Retina (tissue), 1 donor: ENCODE measurements around the gene ADAM23.

ENCODE experiments used
- DNase-seq: peaks from one replicate; pipeline ENCODE4 v3.0.0-alpha.2; 2016

Gene ADAM23

DNA sequence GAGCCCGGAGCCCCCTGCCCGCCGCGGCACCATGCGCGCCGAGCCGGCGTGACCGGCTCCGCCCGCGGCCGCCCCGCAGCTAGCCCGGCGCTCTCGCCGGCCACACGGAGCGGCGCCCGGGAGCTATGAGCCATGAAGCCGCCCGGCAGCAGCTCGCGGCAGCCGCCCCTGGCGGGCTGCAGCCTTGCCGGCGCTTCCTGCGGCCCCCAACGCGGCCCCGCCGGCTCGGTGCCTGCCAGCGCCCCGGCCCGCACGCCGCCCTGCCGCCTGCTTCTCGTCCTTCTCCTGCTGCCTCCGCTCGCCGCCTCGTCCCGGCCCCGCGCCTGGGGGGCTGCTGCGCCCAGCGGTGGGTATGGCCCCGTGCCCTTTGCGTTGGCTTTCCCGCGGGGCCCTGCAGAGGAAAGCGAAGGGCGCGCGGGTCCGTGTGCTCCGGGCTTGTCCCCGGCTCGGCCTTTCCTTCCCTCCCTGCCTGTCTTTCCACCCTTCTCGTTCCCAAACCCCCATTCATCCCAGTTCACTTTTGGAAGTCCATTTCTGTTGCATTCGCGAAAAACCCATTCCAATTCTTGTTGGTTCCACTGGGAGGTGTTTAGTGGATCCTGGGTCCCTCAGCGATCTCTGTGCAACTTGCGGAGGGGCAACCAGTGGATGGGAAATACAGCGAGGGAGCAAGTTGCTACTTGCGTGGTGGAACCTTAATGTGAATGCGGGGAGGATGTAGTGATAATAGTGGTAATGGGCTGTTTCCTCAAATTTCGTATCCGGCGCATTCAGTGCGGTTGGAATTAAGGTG lies 599 bp downstream of the ADAM23 start:
- peak; percentile 79 for DNase-seq

- DNase-seq: no peak
Observed at GRCh38 chr2:206445948-206446347, 2.6 kb downstream of the ADAM23 start.

DNA sequence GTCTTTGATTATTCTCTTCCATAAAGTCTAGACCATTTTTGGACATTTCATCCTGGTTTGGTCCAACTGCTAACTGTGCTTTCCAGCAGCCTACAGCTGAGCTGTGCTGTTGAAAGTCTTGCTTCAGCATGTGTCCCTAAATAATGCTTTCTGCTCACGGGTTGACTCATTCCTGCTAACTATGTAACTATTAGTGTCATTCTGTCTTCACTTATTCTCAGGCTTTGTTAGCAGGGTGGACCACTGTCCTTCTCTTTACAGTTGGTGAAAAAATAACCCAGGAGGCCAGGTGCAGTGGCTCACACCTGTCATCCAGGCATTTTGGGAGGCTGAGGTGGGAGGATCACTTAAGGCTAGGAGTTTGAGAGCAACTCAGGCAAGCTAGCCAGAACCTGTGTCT lies 8.9 kb downstream of the ADAM23 start:
- no peak for DNase-seq

DNA sequence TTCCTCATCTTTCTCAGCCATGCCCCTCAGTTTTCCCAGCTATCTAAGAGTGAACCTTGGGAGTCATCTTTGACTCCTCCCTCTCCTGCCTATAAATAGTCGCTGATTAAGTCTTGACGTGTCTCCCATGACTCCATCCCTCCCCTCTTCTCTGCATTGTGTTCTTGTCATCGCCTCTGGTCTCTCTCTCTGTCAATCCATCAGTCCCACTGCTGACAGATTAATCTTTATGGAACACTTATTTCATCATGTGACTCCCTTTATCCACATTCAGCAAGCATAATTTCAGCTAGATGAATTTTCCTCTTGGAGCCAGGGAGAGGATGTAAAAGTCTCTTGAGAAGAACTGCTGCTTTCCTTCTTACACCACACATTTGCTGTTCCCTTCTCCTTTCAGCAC lies 9.4 kb downstream of the ADAM23 start:
- DNase-seq: no peak

GRCh38 chr2:206456078-206456754 lies 12.9 kb downstream of the ADAM23 start:
- DNase-seq: no peak

DNA sequence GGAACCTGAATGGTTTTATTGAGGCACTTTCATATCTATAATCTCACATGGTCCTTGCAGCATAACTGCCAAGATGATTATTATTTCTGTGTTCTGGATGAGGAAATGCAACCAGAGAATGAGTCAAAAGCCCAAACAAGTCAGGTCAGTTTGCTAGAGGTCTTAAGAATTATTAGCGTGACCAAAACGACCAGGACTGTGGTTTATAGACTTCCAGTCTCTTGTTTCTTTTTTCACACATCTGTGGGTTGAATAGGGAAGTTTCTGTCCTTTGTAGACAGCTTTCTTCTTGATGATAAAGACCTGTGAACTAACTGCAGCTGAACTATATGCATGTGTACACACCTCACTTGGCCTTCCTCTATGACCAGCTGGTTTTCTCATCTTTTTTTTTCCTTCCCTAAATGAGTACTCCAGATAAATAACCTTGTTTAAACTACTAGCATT lies 13.9 kb downstream of the ADAM23 start:
- no peak for DNase-seq

- no peak for DNase-seq
Observed at GRCh38 chr2:206462240-206462854, 19.0 kb downstream of the ADAM23 start.

- no peak for DNase-seq
Observed at GRCh38 chr2:206463685-206464084, 20.4 kb downstream of the ADAM23 start.

DNA sequence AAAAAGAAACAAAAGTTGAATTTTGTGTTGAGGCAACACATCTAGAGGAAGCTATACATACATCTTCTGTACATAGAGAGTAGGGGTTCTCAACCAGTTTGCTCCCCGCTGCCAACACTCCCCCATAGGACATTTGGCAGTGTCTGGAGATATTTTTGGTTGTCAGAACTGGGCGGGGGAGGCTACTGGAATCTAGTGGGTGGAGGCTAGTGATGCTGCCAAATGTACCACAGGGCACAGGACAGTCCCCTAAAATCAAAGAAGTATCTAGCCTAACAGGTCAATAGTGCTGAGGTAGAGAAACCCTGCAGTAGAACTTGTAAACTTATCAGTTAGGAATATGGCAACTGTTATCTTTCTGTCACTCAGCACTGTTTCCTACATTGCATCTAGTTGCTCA lies 21.3 kb downstream of the ADAM23 start:
- DNase-seq: no peak

GRCh38 chr2:206471524-206472062 lies 28.3 kb downstream of the ADAM23 start:
- no peak for DNase-seq

DNA sequence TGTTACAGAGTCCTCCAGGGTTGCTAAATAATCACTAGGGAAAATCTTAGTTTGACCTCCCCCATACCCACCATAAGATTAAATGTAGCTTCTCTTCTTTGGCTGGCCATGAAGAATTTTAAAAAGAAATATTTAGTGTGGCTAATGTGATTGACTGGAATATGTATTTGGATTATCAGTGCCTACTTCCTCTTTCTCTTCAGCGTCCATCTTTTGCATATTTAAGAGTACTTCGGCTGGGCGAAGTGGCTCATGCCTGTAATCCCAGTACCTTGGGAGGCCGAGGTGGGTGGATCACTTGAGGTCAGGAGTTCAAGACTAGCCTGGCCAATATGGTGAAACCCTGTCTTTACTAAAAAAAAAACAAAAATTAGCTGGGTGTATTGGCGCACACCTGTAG lies 28.8 kb downstream of the ADAM23 start:
- no peak for DNase-seq

DNA sequence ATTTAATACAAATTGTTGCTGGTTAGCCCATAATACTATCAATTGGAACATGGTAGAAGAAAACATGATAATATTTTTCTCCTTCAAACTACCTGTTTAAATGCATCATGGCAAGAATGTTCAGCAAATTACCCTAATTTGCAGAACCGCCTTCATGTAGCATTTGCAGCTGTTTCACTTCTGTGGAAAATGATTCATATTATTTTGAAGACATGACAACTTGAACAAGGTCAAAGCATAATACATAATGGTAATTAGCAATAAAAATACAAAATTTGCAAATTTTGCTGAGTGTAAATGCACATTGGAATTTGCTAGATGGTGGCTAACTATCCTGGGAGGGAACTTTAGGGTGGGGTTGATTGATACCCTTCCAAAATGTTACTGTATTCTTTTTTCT lies 30.8 kb downstream of the ADAM23 start:
- no peak for DNase-seq

DNA sequence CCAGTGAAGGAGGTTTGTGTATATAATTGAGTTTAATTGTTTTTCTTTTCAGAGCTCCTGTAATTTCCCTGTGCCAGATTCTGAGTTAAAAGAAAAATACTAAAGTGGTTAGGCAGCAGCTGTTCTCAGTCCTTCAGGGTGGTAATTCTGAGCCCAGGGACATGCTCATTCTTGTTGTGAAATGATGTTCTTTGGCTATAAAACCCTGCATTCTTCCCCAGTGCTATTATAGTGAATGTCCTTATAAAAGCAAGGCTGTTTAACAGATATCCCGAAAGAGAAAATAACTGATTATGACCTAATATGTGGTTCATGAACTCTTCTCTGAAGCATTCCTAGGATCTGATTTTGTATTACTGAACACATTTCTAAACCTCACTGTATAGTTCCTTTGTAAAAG lies 34.0 kb downstream of the ADAM23 start:
- no peak for DNase-seq

- DNase-seq: no peak
Observed at GRCh38 chr2:206478340-206478739, 35.0 kb downstream of the ADAM23 start.

DNA sequence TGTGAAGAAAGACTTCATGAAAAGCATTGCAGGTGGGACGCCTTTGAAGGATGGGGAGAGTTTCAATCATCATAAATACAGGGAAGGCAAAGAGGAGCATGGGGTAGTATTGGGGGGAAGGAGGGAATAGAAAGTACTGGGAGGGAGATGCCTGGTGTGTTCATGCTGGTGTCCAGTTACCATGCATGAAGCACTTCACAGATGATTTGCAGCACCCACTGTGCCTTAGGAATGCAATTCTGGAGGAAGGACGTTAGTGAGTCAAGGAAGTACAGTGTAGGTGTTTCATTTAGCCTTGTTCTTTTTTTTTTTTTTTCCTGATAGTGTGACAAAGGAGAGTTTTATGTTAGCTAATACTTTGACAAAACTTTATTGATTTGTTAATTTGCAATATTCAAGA lies 36.8 kb downstream of the ADAM23 start:
- no peak for DNase-seq

DNA sequence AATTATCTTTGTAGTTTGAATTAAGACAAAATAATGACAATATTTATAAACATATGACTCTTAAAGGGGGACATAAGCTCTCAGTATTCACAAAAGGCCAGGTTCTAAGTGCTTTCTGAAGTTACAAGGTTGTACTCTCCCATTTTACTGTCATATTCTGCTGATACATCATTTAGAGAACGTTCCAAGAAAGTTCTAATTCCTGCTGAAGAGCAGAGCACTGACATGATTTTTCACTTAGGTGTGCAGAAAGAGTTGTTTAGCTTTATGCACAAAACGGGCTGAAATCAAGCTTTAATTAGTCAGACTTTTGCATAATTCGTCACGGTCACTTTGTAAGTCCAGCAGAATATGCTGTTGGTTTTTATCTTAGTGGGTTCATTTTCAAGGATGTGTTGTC lies 37.3 kb downstream of the ADAM23 start:
- no peak for DNase-seq

GRCh38 chr2:206481056-206481455 lies 37.7 kb downstream of the ADAM23 start:
- DNase-seq: no peak

GRCh38 chr2:206482123-206482522 lies 38.8 kb downstream of the ADAM23 start:
- no peak for DNase-seq

GRCh38 chr2:206482633-206483032 lies 39.3 kb downstream of the ADAM23 start:
- DNase-seq: no peak

DNA sequence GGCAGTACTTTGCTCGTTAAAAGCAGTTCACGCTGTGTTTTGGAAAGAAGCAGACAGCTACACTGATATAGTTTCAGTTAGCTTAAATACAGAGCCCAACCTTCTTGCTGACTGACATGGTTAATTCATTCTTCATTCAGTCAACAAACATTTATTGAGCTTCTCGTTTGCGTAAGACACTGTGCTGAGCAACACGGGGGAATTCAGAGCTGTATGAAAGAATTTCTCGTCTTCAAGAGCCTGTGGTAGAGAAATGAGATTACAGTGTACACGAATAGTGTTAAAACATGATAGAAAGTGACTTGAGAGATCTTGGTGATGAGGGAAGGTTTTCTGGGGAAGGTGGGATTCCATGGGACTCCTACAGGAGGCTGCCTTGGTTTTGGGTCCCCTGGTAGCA lies 44.7 kb downstream of the ADAM23 start:
- DNase-seq: no peak

- DNase-seq: no peak
Observed at GRCh38 chr2:206488623-206489022, 45.3 kb downstream of the ADAM23 start.

DNA sequence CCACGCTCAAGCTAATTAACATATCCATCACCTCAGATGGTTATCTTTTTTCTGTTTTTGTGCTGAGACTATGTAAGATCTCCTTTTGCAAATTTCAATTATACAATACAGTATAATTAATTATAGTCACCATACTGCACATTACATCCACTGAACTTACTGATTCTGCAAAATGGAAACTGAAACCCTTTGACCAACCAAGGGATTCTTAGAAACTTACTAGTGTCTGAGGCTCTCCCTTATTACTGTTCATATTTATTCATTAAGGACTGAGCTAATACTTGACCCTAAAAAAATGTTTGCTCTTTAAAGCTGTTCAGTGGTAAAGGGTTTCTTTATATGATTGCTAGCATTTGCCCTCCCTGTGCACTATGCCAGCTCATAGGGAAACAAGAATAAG lies 50.7 kb downstream of the ADAM23 start:
- no peak for DNase-seq

GRCh38 chr2:206502729-206503128 lies 59.4 kb downstream of the ADAM23 start:
- DNase-seq: no peak

DNA sequence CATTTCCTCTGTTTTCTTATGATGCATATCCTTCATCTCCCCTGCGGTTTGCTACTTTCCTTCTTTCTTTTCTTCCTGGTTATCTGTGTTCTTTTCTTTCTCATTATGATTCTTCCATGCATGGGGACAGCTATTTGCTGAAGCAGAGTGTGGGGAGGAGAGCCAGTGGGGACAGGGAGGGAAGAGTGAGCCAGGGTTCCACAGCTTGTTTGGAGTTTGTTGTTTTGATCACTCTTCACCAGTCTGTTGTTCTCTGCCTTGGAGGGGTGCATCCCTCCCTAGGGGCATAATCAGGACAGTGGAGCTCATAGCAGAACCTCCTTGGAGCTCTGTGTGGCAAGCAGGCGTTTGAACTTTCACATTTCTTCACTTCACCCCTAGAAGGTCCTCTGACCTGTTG lies 68.0 kb downstream of the ADAM23 start:
- no peak for DNase-seq
